NOMO-1 (cell line): ENCODE data around the gene DTX2.
"Not testable (repeated sequence)": the region's sequence is repeated elsewhere in the genome, so short reads cannot be mapped to it uniquely, and the experiment has no call there.

ENCODE experiments used
- DNase-seq, 2 experiments: peaks; one replicate each; lab custom pipeline; 2025; ENCODE audit not compliant: unreplicated experiment in 2 of 2; lab: John Stamatoyannopoulos, UW

Gene DTX2

GRCh38 chr7:76485822-76486610, 24.5 kb downstream of the DTX2 start:
- not testable (repeated sequence) for DNase-seq

DNA sequence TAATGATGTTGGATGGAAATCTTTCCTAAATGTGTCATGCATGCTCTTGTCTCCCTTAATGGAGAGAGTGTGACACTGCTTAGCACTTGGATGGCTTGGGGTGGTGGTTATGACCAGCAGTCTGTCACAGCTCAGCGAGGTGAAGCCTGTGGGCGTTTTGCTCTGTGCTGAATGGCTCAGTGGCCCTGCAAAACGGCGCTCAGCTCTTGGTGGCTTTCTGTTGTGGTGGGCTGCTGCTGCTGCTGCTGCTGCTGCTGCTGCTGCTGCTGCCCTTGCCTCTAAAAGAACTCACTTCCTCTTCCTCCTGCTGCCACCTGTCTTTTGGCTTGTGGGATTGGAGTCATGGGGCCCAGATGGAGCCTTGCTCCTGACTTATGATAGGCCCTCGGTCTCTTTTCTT, 25.1 kb downstream of the DTX2 start:
- DNase-seq, result not testable (repeated sequence)

GRCh38 chr7:76487969-76488368, 26.5 kb downstream of the DTX2 start:
- not testable (repeated sequence) for DNase-seq

DNA sequence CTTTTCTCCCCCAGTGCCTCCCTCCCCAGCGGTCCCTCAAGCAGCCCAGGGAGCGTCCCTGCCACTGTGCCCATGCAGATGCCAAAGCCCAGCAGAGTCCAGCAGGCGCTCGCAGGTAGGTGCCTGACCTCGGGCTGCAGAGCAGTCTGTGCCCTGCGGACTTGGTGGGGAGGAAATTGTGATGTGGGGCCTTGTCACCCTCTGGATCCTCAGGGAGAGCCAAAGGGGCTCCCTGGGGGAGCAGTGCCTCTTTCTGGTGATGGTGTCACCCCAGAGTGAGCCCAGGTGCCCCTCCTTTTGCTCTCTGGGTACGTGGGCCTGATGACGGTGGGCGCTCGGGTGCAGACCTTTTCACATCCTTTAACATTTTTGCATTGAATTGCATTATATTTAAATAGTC, 30.6 kb downstream of the DTX2 start:
- DNase-seq, result not testable (repeated sequence)

DNA sequence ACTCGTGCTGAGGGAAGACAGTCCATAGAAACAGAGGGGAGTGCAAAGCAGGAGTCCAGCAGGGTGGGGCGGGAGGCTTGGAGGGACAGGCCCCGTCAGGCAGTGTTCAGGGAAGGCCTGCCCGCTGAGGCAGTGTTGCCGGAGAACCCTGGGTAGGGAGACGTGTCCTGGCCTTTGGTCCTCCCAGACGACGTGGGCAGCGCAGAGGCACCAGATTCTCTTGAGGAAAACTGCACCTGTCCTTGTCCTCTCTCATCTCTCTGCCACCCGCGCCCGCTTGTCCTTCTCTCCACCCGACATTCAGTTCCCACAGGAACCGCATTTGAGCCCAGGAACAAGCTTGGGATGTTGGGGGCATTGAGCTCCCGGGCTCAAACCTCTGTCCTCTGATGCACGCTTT, 34.2 kb downstream of the DTX2 start:
- not testable (repeated sequence) for DNase-seq

- not testable (repeated sequence) for DNase-seq
These were observed 36.5 kb downstream of the DTX2 start for GRCh38 chr7:76497918-76498582.

- DNase-seq, result not testable (repeated sequence)
These were observed 37.2 kb downstream of the DTX2 start for GRCh38 chr7:76498583-76499200.

- DNase-seq, result not testable (repeated sequence)
These were observed 37.9 kb downstream of the DTX2 start for GRCh38 chr7:76499201-76499923.

GRCh38 chr7:76499924-76500241, 38.4 kb downstream of the DTX2 start:
- not testable (repeated sequence) for DNase-seq

DNA sequence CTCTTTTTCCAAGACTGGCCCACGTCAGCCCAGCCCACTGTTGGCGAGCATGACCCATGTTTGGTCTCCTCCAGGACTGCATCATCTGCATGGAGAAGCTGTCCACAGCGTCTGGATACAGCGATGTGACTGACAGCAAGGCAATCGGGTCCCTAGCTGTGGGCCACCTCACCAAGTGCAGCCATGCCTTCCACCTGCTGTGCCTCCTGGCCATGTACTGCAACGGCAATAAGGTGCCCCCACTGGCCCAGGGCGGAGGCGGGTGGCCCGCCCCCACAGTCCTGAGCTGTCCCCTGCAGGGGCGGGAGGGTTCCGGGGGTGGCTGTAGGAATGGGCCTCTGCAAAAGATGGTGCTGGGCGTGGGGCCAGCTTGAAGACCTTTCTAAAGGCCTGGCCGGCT, 40.7 kb downstream of the DTX2 start:
- not testable (repeated sequence) for DNase-seq

- not testable (repeated sequence) for DNase-seq
These were observed 41.3 kb downstream of the DTX2 start for GRCh38 chr7:76502836-76503235.

- DNase-seq, result not testable (repeated sequence)
These were observed 41.7 kb downstream of the DTX2 start for GRCh38 chr7:76503244-76503643.

GRCh38 chr7:76504351-76505167, 43.0 kb downstream of the DTX2 start:
- not testable (repeated sequence) for DNase-seq

- no peak for DNase-seq
These were observed 43.9 kb downstream of the DTX2 start for GRCh38 chr7:76505168-76506080.

DNA sequence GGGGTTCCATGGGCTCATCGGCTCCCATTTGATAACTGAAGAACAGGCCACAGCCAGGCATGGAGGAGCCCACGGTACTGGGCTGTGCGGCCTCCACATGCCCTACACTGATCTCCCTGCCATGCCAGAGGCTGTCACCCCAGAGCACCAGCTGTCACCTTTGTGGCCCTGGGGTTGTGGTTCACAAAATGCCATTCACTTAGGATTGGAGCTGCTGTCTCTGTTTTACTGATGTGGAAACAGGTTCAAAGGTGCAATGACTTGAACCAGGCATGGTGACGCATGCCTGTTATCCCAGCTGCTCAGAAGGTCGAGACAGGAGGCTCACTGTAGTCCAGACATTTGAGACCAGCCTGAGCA, 44.6 kb downstream of the DTX2 start:
- no peak for DNase-seq

DNA sequence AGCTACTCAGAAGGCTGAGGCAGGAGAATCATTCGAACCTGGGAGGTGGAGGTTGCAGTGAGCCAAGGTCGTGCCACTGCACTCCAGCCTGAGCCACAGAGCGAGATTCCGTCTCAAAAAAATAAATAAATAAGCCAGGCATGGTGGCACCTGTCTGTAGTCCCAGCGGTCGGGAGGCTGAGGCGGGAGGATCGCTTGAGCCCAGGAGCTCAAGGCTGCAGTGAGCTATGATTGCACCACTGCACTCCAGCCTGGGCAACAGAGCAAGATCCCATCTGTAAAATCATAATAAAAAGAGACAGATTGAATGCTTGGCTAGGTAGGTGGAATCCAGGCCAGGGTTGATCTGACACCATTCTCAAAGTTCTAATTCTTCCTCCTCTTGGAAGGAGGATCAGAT, 45.1 kb downstream of the DTX2 start:
- not testable (repeated sequence) for DNase-seq

DNA sequence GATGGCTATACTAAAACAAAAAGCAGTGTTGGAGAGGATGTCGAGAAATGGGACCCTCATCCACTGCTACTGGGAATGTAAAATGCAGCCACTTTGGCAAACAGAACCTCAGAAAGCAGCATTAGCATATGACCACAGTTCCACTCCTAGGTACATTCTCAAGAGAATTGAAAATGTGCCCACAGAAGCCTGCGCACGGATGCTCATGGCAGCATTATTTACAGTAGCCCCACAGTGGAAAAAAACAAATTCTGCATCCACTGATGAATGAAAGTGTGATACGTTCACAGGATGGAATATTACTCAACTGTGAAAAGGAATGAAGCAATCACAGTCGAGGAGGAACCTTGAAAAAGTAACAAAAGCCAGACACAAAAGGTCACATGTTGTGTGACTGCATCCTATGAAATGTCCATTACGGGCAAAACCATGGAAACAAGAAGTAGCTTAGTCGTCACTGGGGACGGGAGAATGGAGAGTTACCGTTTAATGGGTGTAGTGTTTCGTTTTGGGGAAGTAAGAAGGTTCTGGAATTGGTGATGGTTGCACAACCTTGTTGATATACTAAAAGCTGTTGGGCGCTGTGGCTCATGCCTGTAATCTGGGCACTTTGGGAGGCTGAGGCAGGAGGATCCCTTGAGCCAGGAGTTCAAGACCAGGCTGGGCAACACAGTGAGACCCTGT, 46.4 kb downstream of the DTX2 start:
- DNase-seq, result peak; percentile 92 to 99

DNA sequence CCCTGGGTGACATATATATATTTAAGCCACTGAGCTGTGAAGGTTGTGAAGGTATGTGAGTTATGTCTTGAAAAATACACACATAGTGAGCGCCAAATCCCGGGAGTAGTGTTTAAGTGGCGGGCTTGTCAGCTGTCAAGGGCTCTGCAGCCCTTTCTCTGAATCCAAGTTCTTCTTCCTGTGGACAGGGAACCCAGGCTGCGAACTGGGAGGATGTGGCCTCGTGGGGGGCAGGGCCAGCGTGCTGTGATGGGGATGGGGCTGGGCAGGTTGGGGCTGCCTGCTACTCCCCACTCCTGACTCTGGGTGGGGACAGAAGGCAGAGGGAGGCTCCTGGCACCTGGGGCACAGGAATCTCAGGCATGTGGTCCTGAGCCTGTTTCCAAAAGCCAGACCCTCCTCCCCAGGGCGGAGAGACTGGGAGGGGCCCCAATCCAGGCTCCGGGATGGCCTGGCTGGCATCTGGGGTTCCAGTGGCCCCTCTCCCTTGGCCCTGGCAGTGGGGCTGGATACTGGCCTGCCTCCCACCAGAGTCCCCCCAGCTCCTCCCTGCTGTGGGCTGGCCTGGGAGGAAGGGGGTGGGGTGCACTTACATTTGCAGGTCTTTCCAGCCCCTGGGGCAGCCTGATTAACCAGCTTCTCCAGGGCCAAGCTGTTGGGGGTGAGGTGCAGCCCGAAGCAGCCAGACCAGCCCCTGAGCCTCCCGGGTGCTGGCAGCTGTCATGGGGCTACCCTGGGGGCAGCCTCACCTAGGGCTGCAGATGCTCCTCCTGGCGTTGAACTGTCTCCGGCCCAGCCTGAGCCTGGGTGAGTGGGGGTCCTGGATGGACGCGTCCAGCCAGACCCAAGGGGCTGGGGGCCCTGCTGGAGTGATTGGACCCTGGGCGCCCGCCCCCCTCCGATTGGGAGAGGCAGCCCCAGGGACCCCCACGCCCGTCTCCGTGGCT, 48.7 kb downstream of the DTX2 start, which contains the start of gene UPK3B:
UPK3B (plus strand) TSS at position 622 of the 947 bp plus-strand sequence; CDS start at position 723, 101 bp downstream.
- no peak for DNase-seq
